ENCODE data around the gene PARG.

The PARG gene

GRCh38 chr10:49769692-49770091 lies 172.1 kb downstream of the PARG start:
- H3K27ac ChIP-seq, result no peak overlapping the region
- no peak overlapping the region for H2AFZ ChIP-seq (ENCODE audit: low read depth)
- H4K20me1 ChIP-seq (ENCODE audit: insufficient read depth), result no peaks in the 10 kb centered on the region
- no peaks in the 10 kb centered on the region for H3K79me2 ChIP-seq (ENCODE audit: insufficient read depth, low read depth)
- H3K4me2 ChIP-seq, result no peak overlapping the region
- H3K27me3 ChIP-seq (ENCODE audit: insufficient read depth, low read depth), result no peaks in the 10 kb centered on the region
- no peaks in the 10 kb centered on the region for H3K4me1 ChIP-seq (ENCODE audit: low read depth, poor library complexity, severe bottlenecking)
- TF ChIP-seq CTCF (conservative IDR thresholded peaks at IDR 0.05; ENCODE audit: low read depth, low read length), result no peak
- no peak overlapping the region for H3K9ac ChIP-seq
- no peak overlapping the region for H3K4me3 ChIP-seq (IDR thresholded peaks at IDR 0.05; ENCODE audit: insufficient read depth, low read depth, low read length)
- no peaks in the 10 kb centered on the region for H3K36me3 ChIP-seq (ENCODE audit: insufficient read depth)

GRCh38 chr10:49768731-49769130 lies 173.1 kb downstream of the PARG start:
- Histone ChIP-seq H3K36me3 (ENCODE audit: insufficient read depth) (no peaks in the 10 kb centered on the region), H3K4me2 (no peak overlapping the region), H2AFZ (ENCODE audit: low read depth) (no peak overlapping the region), H3K4me3 (IDR thresholded peaks at IDR 0.05; ENCODE audit: insufficient read depth, low read depth, low read length) (no peak overlapping the region), H3K4me1 (ENCODE audit: low read depth, poor library complexity, severe bottlenecking) (no peaks in the 10 kb centered on the region), H4K20me1 (ENCODE audit: insufficient read depth) (no peaks in the 10 kb centered on the region), H3K27me3 (ENCODE audit: insufficient read depth, low read depth) (no peaks in the 10 kb centered on the region), H3K9ac (no peak overlapping the region), H3K79me2 (ENCODE audit: insufficient read depth, low read depth) (no peaks in the 10 kb centered on the region), H3K27ac (no peak overlapping the region)
- no peak for TF ChIP-seq CTCF (conservative IDR thresholded peaks at IDR 0.05; ENCODE audit: low read depth, low read length)

- Histone ChIP-seq H3K4me3 (IDR thresholded peaks at IDR 0.05; ENCODE audit: insufficient read depth, low read depth, low read length) (no peak overlapping the region), H3K27me3 (ENCODE audit: insufficient read depth, low read depth) (no peaks in the 10 kb centered on the region)
These were observed 173.5 kb downstream of the PARG start for GRCh38 chr10:49768329-49768728.

More at GRCh38 chr10:49768329-49768728, 173.5 kb downstream of the PARG start:
- no peak overlapping the region for H3K27ac ChIP-seq
- no peak overlapping the region for H3K9ac ChIP-seq
- no peak overlapping the region for H2AFZ ChIP-seq (ENCODE audit: low read depth)
- no peaks in the 10 kb centered on the region for H3K79me2 ChIP-seq (ENCODE audit: insufficient read depth, low read depth)
- H3K36me3 ChIP-seq (ENCODE audit: insufficient read depth), result no peaks in the 10 kb centered on the region
- no peak overlapping the region for H3K4me2 ChIP-seq
- TF ChIP-seq CTCF (conservative IDR thresholded peaks at IDR 0.05; ENCODE audit: low read depth, low read length), result no peak
- H3K4me1 ChIP-seq (ENCODE audit: low read depth, poor library complexity, severe bottlenecking), result no peaks in the 10 kb centered on the region
- no peaks in the 10 kb centered on the region for H4K20me1 ChIP-seq (ENCODE audit: insufficient read depth)
